Loucy (cell line): ENCODE results near the gene DOK7.

Experiments used
- EZH2phosphoT487 ChIP-seq: fragments of 200-600 bp; IDR thresholded peaks from 2 replicates; pipeline ENCODE4 v1.6.1; 2018; ENCODE audit warnings: antibody characterized with exemption, mild to moderate bottlenecking, moderate library complexity, borderline replicate concordance
- TF ChIP-seq, protein P1 (sequence below): fragments of 200-600 bp; sonication (generic); conservative IDR thresholded peaks from 2 replicates; pipeline ENCODE4 v1.5.1; 2014; ENCODE audit warnings: mild to moderate bottlenecking, antibody characterized with exemption, low read length

DNA sequence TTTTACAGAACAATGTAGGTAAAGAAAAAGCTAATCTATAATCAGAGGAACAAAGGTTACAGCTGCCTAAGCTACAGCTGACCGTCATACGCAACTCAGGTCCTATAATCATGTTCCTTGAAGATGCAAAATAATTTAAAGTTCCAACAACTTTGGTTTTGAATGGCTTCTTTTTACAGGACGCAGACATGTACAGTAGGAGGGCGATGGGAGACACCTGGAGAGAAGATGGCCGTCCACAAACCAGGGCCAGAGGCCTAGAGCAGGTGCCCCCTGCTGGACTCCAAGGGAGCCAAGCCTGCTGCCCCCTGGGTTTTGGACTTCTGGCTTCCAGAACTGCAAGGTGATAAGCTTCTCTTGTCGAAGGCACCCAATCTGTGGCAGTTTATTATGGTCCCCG, 10.7 kb upstream of the DOK7 start:
- TF ChIP-seq, protein P1, sequence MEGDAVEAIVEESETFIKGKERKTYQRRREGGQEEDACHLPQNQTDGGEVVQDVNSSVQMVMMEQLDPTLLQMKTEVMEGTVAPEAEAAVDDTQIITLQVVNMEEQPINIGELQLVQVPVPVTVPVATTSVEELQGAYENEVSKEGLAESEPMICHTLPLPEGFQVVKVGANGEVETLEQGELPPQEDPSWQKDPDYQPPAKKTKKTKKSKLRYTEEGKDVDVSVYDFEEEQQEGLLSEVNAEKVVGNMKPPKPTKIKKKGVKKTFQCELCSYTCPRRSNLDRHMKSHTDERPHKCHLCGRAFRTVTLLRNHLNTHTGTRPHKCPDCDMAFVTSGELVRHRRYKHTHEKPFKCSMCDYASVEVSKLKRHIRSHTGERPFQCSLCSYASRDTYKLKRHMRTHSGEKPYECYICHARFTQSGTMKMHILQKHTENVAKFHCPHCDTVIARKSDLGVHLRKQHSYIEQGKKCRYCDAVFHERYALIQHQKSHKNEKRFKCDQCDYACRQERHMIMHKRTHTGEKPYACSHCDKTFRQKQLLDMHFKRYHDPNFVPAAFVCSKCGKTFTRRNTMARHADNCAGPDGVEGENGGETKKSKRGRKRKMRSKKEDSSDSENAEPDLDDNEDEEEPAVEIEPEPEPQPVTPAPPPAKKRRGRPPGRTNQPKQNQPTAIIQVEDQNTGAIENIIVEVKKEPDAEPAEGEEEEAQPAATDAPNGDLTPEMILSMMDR, result peak; percentile 73
- TF ChIP-seq EZH2phosphoT487, result no peak
